WTC11 (cell line): Measurements from ENCODE around the gene C1orf87. TPM values are rescaled to one million over a fixed set of nuclear protein-coding genes. Genes with fewer than 3 reads are reported as not detected.

Experiments
- ATAC-seq: fragments of 200-7000 bp; cut with Tn5 transposase; 2 replicates; pipeline ENCODE4 v1.10.0; 2021; ENCODE audit warnings: mild to moderate bottlenecking, moderate library complexity
- CTCF ChIA-PET: fragments of 300-600 bp; sonication (Branson Sonifier 250); formaldehyde crosslinking; loops from one replicate; lab custom pipeline; 2021; ENCODE audit warnings: antibody characterized with exemption; lab: Charles Lee
- POLR2A ChIA-PET: fragments of 350-600 bp; sonication (Branson Sonifier 250); formaldehyde crosslinking; loops from one replicate; lab custom pipeline; 2021; ENCODE audit warnings: antibody characterized with exemption; lab: Charles Lee
- DNase-seq: peaks from one replicate; pipeline ENCODE4 v3.0.0; 2021; ENCODE audit warnings: low spot score
- H3K27ac Mint-ChIP-seq: 2 replicates; pipeline ENCODE4 v1.8.0; 2021; ENCODE audit warnings: mixed read lengths
- H3K27me3 Mint-ChIP-seq: 2 replicates; pipeline ENCODE4 v1.8.0; 2021; ENCODE audit warnings: low read depth, mild to moderate bottlenecking, moderate library complexity, mixed read lengths
- H3K36me3 Mint-ChIP-seq: 2 replicates; pipeline ENCODE4 v1.8.0; 2021; ENCODE audit warnings: mixed read lengths
- H3K4me1 Mint-ChIP-seq: 2 replicates; pipeline ENCODE4 v1.8.0; 2022; ENCODE audit warnings: mixed read lengths
- H3K4me3 Mint-ChIP-seq: 2 replicates; pipeline ENCODE4 v1.8.0; 2021; ENCODE audit warnings: mild to moderate bottlenecking, moderate library complexity, mixed read lengths
- H3K9me3 Mint-ChIP-seq: 2 replicates; pipeline ENCODE4 v1.8.0; 2021; ENCODE audit warnings: mixed read lengths
- ARID4B ChIP-seq: sonication (generic); formaldehyde crosslinking; IDR thresholded peaks from 2 replicates; pipeline ENCODE4 v1.8.0; 2023; ENCODE audit warnings: missing genetic modification reagents, mild to moderate bottlenecking, borderline replicate concordance
- E2F5 ChIP-seq: sonication (generic); formaldehyde crosslinking; IDR thresholded peaks from 2 replicates; pipeline ENCODE4 v1.8.1; 2022; ENCODE audit warnings: mild to moderate bottlenecking, moderate library complexity, missing genetic modification reagents
- ERG ChIP-seq: fragments of 250-450 bp; sonication (Bioruptor Pico); IDR thresholded peaks from 2 replicates; pipeline ENCODE4 v1.8.0; 2021; ENCODE audit warnings: mild to moderate bottlenecking
- ESRRA ChIP-seq: sonication (generic); formaldehyde crosslinking; IDR thresholded peaks from 2 replicates; pipeline ENCODE4 v1.8.1; 2022; ENCODE audit warnings: mild to moderate bottlenecking, missing genetic modification reagents, borderline replicate concordance
- FOXJ3 ChIP-seq: sonication (generic); formaldehyde crosslinking; IDR thresholded peaks from 2 replicates; pipeline ENCODE4 v1.9.0; 2021; ENCODE audit warnings: missing genetic modification reagents, mild to moderate bottlenecking, borderline replicate concordance
- FOXP1 ChIP-seq: sonication (generic); formaldehyde crosslinking; IDR thresholded peaks from 2 replicates; pipeline ENCODE4 v1.8.0; 2022; ENCODE audit warnings: missing genetic modification reagents, mild to moderate bottlenecking, moderate library complexity, borderline replicate concordance
- GRHL2 ChIP-seq: fragments of 250-450 bp; sonication (Bioruptor Pico); IDR thresholded peaks from 2 replicates; pipeline ENCODE4 v1.8.0; 2022; ENCODE audit warnings: mild to moderate bottlenecking, moderate library complexity; ENCODE audit not compliant: insufficient replicate concordance, severe bottlenecking
- HMGA2 ChIP-seq: fragments of 250-450 bp; sonication (Bioruptor Pico); IDR thresholded peaks from 2 replicates; pipeline ENCODE4 v1.4.0; 2021; ENCODE audit warnings: mild to moderate bottlenecking, moderate library complexity
- HMGXB4 ChIP-seq: sonication (generic); formaldehyde crosslinking; IDR thresholded peaks from 2 replicates; pipeline ENCODE4 v1.8.1; 2023; ENCODE audit warnings: mild to moderate bottlenecking, moderate library complexity, missing genetic modification reagents
- KAT7 ChIP-seq: sonication (generic); formaldehyde crosslinking; IDR thresholded peaks from 2 replicates; pipeline ENCODE4 v1.8.1; 2023; ENCODE audit warnings: missing genetic modification reagents, mild to moderate bottlenecking, borderline replicate concordance
- MYBL2 ChIP-seq: sonication (generic); formaldehyde crosslinking; IDR thresholded peaks from 2 replicates; pipeline ENCODE4 v1.8.1; 2023; ENCODE audit warnings: mild to moderate bottlenecking, moderate library complexity, missing genetic modification reagents
- NFATC4 ChIP-seq: fragments of 250-450 bp; sonication (Bioruptor Pico); IDR thresholded peaks from 2 replicates; pipeline ENCODE4 v1.9.0; 2021; ENCODE audit warnings: mild to moderate bottlenecking
- NR2C2 ChIP-seq: sonication (generic); formaldehyde crosslinking; IDR thresholded peaks from 2 replicates; pipeline ENCODE4 v1.8.0; 2022; ENCODE audit warnings: mild to moderate bottlenecking, missing genetic modification reagents
- NR3C1 ChIP-seq: sonication (generic); formaldehyde crosslinking; conservative IDR thresholded peaks from 2 replicates; pipeline ENCODE4 v1.8.1; 2023; ENCODE audit warnings: low read depth, mild to moderate bottlenecking, missing genetic modification reagents
- RELA ChIP-seq: sonication (generic); formaldehyde crosslinking; IDR thresholded peaks from 2 replicates; pipeline ENCODE4 v1.8.1; 2022; ENCODE audit warnings: missing genetic modification reagents, mild to moderate bottlenecking, borderline replicate concordance
- TCF7 ChIP-seq: sonication (generic); formaldehyde crosslinking; IDR thresholded peaks from 2 replicates; pipeline ENCODE4 v1.8.0; 2022; ENCODE audit warnings: mild to moderate bottlenecking, low read depth, missing genetic modification reagents, moderate library complexity
- USF2 ChIP-seq: sonication (generic); formaldehyde crosslinking; IDR thresholded peaks from 2 replicates; pipeline ENCODE4 v1.8.1; 2023; ENCODE audit warnings: mild to moderate bottlenecking, missing genetic modification reagents, moderate library complexity
- ZBTB43 ChIP-seq: sonication (generic); formaldehyde crosslinking; IDR thresholded peaks from 2 replicates; pipeline ENCODE4 v1.8.1; 2023; ENCODE audit warnings: mild to moderate bottlenecking, missing genetic modification reagents
- ZNF512 ChIP-seq: sonication (generic); formaldehyde crosslinking; IDR thresholded peaks from 2 replicates; pipeline ENCODE4 v1.8.1; 2022; ENCODE audit warnings: missing genetic modification reagents, borderline replicate concordance
- total RNA-seq: library from RNA; stranded (reverse); gene quantifications from 3 replicates; pipeline ENCODE4 v1.2.3, GENCODE V29; 2021

Gene C1orf87
- total RNA-seq, 1 experiment from 2014 or later = 0.22 TPM

GRCh38 chr1:60069691-60070090 lies 3.9 kb downstream of the C1orf87 start:
- ChIA-PET CTCF (no interaction called here), POLR2A (no interaction called here)
- ATAC-seq = no peak
- H3K27me3 Mint-ChIP-seq = peaks cover 29% of the 10 kb centered on the region
- DNase-seq = no peak
- no peaks in the 10 kb centered on the region for H3K36me3 Mint-ChIP-seq
- H3K9me3 Mint-ChIP-seq = no peaks in the 10 kb centered on the region
- no peak overlapping the region for H3K27ac Mint-ChIP-seq
- no peak overlapping the region for H3K4me3 Mint-ChIP-seq
- no peak for TF ChIP-seq E2F5 (CRISPR knock-in tag)
- TF ChIP-seq USF2 (CRISPR knock-in tag) = no peak
- TF ChIP-seq FOXJ3 (CRISPR knock-in tag) = no peak
- TF ChIP-seq GRHL2 (CRISPR knock-in tag) = no peak
- TF ChIP-seq NFATC4 (CRISPR knock-in tag) = no peak
- TF ChIP-seq FOXP1 (CRISPR knock-in tag) = no peak
- TF ChIP-seq HMGXB4 = no peak
- no peak for TF ChIP-seq NR3C1 (CRISPR knock-in tag)
- no peak for TF ChIP-seq ZNF512 (CRISPR knock-in tag)
- no peak for TF ChIP-seq HMGA2
- no peak for TF ChIP-seq ARID4B (CRISPR knock-in tag)
- no peak for TF ChIP-seq NR2C2 (CRISPR knock-in tag)
- TF ChIP-seq KAT7 = no peak
- TF ChIP-seq TCF7 (CRISPR knock-in tag) = no peak
- no peak for TF ChIP-seq RELA (CRISPR knock-in tag)
- no peak for TF ChIP-seq ZBTB43 (CRISPR knock-in tag)
- TF ChIP-seq MYBL2 = no peak
- no peak for TF ChIP-seq ERG (CRISPR knock-in tag)
- TF ChIP-seq ESRRA (CRISPR knock-in tag) = no peak
- TF ChIP-seq, all 79 proteins: peak for 0
- peaks cover 4% of the 10 kb centered on the region for H3K4me1 Mint-ChIP-seq
